Left kidney (tissue), 8 donors: ENCODE data around the gene IQGAP2. TPM values are rescaled to one million over a fixed set of nuclear protein-coding genes. Genes with fewer than 3 reads are reported as not detected.
"Not testable (repeated sequence)": the region's sequence is repeated elsewhere in the genome, so short reads cannot be mapped to it uniquely, and the experiment has no call there.

ENCODE experiments used
- DNase-seq: peaks from one replicate; pipeline ENCODE4 v3.0.0-alpha.2; 2013
- long read RNA-seq, 8 donors: transcript quantifications; one replicate each; lab custom pipeline, GENCODE V29; 2026
- polyA plus RNA-seq: library from polyadenylated mRNA; unstranded; fragments of 120-200 nt; gene quantifications from one replicate; pipeline ENCODE4 v1.2.1, GENCODE V29; 2013; ENCODE audit not compliant: insufficient read length

IQGAP2 gene, protein sequence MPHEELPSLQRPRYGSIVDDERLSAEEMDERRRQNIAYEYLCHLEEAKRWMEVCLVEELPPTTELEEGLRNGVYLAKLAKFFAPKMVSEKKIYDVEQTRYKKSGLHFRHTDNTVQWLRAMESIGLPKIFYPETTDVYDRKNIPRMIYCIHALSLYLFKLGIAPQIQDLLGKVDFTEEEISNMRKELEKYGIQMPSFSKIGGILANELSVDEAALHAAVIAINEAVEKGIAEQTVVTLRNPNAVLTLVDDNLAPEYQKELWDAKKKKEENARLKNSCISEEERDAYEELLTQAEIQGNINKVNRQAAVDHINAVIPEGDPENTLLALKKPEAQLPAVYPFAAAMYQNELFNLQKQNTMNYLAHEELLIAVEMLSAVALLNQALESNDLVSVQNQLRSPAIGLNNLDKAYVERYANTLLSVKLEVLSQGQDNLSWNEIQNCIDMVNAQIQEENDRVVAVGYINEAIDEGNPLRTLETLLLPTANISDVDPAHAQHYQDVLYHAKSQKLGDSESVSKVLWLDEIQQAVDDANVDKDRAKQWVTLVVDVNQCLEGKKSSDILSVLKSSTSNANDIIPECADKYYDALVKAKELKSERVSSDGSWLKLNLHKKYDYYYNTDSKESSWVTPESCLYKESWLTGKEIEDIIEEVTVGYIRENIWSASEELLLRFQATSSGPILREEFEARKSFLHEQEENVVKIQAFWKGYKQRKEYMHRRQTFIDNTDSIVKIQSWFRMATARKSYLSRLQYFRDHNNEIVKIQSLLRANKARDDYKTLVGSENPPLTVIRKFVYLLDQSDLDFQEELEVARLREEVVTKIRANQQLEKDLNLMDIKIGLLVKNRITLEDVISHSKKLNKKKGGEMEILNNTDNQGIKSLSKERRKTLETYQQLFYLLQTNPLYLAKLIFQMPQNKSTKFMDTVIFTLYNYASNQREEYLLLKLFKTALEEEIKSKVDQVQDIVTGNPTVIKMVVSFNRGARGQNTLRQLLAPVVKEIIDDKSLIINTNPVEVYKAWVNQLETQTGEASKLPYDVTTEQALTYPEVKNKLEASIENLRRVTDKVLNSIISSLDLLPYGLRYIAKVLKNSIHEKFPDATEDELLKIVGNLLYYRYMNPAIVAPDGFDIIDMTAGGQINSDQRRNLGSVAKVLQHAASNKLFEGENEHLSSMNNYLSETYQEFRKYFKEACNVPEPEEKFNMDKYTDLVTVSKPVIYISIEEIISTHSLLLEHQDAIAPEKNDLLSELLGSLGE (N-terminal part only)
- polyA plus RNA-seq: 77.6 TPM
- long read RNA-seq, donor 1, full-length matches to known transcripts: 1 of 16 reads
- long read RNA-seq, donor 1, partial matches to known transcripts: 15 of 16 reads
- long read RNA-seq, donor 1, other reads (novel, unspliced or antisense): 0 of 16 reads
- long read RNA-seq, donor 2, full-length matches to known transcripts: 1 of 8 reads
- long read RNA-seq, donor 2, partial matches to known transcripts: 7 of 8 reads
- long read RNA-seq, donor 2, other reads (novel, unspliced or antisense): 0 of 8 reads
- long read RNA-seq, donor 3, full-length matches to known transcripts: 1 of 24 reads
- long read RNA-seq, donor 3, partial matches to known transcripts: 23 of 24 reads
- long read RNA-seq, donor 3, other reads (novel, unspliced or antisense): 0 of 24 reads
- long read RNA-seq, donor 4: 0 reads
- long read RNA-seq, donor 5, full-length matches to known transcripts: 2 of 40 reads
- long read RNA-seq, donor 5, partial matches to known transcripts: 38 of 40 reads
- long read RNA-seq, donor 5, other reads (novel, unspliced or antisense): 0 of 40 reads
- long read RNA-seq, donor 6, partial matches to known transcripts: 18 of 19 reads
- long read RNA-seq, donor 6, other reads (novel, unspliced or antisense): 0 of 19 reads
- long read RNA-seq, donor 7, partial matches to known transcripts: 12 of 12 reads
- long read RNA-seq, donor 7, other reads (novel, unspliced or antisense): 0 of 12 reads
- long read RNA-seq, donor 8: 0 reads

DNA sequence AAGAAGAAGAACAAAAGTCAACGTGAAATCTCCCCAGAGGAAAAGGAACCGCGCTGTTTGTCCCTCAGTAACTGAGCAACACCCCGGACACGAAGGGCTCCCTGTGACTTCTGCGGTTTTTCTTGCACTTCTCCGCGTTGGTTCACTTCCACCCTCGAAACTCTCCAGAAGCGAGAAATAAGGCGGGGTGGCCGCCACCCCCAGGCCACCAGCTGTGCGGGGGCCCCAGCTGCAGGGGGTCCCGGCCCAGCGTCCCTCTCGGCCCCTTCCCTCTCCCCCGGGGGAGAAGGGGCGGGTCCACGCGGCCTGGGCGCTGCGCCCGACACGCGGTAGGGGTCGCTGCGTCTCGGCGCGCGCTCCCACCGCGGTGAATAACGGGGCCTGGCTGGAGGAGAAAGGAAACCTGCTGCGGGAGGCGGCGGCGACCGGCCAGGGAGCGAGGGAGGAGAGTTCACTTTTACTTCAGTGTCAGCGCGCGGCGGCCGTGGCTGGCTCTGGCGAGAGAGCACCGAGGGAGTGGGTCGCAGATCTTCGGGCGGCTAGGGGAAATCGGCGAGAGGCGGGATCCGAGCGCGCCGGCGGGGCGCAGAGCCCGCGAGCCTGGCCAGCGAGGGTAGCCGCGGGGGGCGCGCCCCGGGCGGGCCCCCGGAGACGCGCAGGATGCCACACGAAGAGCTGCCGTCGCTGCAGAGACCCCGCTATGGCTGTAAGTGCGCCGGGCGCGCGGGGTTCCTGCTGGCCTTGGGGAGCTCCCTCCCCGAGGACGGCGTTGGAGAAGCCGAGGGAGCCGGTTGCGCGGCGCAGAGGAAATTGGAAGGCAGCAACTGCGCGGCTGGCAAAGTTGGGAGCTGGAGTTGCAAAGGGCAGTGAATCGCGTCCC is at the start of gene IQGAP2:
IQGAP2 (plus strand) TSS at position 400 of the 880 bp plus-strand sequence; CDS start at position 661, 261 bp downstream.
- peak; percentile 80 for DNase-seq

DNA sequence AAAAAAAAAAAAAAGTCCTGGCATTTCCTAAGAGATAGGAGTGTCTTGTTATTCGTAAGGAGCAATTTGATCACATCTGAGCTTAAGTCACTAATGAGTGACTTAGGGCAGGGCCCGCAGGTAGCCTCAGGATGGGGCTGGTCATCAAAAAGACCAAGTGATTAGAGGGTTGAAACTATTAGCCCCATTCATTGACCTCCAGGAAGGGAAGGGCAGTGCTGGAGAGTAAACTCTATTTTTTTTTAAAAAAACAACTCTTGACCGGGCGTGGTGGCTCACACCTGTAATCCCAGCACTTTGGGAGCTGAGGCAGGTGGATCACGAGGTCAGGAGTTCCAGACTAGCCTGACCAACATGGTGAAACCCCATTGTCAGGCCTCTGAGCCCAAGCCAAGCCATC is 46.2 kb upstream of the IQGAP2 start:
- DNase-seq: no peak

DNA sequence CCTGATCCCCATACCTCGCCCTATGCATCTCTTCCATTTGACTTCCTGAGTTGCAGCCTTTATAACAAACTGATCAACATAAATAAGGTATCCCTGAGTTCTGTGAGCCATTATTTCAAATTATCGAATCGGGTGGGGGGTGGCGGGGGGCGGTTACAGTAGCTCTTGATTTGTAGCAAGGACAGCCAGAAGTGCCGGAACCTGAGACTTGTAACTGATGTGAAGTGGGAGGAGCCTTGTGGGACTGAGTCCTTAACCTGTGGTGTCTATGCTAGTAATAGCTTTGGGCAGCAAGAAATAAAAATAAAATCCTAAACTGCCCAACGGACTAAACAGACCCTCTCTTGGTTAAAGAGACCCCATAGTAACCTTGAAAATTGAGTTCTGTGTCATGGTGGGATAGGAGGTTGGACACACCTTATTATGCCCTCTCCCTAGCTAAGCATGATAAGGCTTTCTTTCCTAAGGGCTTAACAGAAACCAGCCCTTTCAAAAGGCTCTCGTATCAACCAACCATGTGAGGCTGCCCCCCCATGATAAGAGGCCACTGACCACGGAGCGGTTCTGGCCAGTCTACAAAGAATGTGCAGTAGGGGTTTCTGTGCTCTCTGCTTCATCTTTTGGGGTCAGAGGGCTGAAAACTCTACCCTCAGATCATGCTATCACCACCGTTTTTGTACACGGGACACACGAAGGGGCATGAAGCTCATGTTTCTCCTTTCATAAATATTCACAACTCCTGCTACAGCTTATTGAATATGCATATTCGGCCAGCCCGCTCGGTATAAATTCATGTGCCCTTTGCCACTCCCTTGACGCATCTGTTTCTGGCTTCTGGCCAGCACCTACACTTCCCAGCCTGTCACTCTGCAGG is 39.5 kb upstream of the IQGAP2 start:
- DNase-seq: no peak

DNA sequence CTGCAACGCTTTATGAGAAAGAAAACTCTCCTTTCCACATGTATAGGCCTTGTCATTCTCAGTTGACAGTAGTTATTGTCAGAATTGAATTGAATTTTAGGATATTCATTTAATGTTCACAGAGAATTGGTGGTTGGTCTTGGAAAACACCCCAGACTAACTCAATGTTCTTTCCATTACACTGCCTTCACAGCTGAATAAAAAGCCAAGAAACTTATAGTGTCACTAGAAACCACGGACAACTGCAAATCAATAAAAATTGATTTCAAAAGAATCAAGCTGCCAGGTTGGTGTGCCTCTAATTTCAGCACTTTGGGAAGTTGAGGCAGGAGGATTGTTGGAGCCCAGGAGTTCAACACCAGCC is 38.9 kb upstream of the IQGAP2 start:
- no peak for DNase-seq

DNA sequence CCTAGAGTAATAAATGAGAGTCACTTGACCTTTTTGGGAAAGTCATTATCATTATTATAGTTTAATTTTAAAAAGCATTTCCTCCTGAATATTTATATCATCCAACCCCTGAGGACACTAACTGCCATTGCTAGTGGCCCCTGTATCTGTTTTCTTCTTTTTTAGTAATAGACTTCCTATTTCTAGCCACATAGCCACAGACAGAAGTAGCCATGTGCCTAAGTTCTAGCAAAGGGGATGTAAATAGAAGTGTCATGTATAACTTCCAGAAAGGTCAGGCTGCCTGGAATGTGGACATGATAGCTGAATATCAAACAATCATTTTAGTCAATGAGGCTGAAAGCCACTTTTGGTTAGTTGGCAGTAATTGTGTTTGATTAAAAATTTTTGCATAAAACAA is 37.5 kb upstream of the IQGAP2 start:
- no peak for DNase-seq

DNA sequence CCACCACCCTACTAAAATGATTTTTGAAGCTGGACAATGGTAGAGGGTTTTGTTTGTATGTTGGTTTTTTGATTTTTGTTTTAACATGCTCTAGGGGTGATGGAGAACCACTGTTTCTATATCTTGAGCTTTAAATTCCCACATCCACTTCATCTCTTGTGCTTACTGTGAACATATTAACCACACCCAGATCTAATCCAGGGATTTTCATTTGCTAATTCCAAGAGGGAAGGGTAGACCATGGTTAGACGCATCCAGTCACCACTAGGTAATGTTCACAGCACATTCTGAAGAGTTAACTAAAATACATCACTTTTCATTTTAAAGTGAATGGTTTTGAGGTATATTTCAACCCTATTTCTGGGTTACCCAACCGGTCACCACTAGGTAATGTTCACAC is 36.5 kb upstream of the IQGAP2 start:
- DNase-seq: no peak

DNA sequence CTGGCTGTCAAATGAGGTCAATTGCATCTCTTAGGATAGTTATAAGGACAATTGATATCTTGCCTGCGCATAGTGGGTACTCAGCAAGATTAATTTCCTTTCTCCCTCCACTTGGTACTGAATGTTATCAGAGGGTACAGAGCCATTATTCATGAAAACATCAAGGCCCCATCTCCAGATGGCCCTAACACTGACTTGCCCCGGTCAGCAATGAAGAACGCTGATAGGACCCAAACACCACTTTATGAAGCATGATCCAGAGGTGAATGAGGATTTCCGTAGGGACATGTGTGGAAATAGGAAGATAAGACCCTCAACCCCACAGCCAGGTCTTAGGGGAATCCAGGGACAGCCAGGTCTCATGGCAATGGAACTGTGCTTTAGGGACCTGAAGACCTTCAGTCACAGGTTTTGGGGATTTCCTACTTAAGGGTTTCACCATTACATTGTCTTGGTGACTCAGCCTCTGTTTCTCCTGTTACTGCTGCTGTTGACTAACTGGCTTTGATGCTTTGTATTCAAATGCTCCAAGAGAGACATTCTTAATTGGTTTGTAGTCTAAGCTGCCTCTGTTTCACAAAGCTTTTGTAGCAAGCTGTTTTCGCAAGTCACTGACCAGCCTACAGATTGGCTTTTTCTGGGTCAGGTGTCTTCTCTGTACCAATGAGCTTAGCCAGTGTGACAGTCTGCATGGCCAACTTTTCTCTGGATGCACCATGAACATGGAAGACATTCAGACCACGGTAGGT is 35.3 kb upstream of the IQGAP2 start:
- DNase-seq: no peak

DNA sequence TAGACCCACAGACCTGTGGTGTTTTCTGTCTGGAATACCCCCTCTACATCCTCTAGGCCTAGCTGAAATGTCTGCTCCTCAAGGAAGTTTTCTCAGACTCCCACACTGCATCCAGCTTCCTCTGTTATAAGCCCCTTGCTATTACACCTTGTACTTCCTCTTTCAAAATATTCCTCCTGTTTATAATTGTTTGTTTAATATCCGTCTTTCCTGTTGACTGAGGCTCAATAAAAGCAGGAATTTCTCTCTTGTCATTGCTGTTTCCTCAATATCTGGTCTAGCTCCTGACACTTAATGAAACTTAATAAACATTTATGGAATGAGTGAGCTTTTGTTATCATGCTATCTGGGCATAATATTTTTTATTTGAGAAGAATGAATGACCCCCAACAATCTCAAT is 34.1 kb upstream of the IQGAP2 start:
- DNase-seq: no peak

DNA sequence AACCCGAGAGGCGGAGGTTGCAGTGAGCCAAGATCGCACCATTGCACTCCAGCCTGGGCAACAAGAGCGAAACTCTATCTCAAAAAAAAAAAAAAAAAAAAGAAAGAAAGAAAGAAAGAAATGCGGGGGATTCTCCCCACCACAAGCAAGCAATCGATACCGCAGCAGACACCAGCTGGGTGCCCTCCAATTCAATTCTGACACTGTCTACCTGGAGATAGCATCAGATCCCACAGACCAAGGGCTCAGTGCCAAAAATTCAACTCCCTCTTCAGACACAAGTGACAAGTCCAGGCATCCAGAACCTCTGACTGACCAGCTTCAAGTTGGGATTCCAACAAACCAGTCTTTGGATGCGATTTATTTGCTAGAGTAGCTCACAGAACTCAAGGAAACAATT is 33.4 kb upstream of the IQGAP2 start:
- DNase-seq: not testable (repeated sequence)

DNA sequence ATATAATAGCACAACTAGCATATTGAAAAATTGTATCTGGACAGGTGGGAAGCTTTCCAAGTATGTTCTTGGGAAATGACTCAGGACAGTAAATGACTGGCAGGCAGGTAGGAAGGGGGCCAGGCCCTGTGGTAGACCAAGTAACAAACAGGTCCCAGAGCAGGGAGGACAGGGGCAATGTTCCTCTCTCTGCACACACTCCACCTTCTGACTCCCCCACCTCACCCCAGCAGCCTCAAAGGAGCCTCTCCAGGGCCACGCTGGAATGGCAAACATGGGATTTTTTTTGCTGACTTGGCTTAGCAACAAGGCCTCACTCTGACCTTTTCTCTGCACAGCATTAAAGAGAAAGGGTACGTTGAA is 31.1 kb upstream of the IQGAP2 start:
- no peak for DNase-seq

DNA sequence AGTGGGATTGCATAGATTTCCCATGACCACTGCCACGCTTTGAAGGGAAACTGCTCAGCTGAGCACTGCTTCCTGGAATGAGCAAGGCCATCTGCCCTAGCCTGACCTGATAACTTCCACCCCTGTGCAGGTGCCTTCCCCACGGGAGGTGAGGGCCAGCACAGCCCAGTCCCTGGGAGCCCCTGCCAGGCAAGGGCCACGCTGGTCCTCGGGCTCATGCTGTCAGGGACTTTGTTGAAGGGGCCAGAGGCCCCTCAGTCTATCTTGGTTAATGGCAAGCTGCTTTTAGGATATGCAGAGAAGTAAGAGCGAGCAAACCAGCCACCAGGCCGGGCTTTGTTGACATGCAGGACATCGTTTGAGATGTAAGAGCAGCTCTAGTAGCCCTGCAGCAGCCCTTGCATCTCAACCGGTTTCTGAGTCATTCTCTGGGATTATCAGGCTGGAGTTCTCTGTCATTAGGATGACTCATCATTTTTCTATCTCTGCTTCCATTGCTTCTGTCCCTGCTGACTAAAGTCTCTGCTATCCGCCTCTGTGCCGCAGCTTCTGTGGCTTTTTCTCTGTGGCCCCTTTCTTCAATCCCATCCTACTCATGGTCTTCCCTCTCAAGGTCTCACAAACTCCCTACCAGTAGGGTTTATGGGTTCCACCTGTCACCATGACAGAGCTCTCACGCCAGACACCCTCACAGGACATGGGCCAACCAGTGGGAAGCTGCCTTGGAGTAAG is 30.6 kb upstream of the IQGAP2 start:
- no peak for DNase-seq

DNA sequence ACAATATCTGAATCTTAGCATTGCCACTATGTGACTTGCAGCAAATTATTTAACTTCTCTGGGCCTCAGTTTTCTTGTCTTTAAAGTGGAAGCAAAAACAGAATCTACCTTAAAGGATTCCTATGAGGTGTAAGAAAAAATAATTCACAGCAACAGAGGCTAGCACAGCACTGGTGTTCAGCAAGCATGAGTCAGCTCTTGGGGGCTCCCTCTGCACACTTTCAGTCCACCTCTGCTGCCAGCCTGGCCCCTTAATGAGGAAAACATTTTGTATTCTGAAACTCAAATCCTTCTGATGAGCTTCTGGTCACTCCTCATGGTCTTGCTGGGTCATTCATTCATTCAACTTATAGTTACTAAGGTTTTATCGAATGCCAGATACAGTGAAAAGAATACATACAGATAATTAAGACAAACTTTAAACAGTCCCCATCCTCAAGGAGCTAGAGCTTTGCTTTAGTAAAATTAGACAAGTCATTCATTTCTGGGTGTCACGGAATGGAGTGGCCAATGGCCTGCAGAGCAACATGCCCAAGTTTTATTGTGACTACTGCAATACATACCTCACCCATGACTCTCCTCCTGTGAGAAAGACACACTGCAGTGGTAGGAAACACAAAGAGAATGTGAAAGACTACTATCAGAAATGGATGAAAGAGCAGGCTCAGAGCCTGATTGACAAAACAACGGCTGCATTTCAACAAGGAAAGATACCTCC is 26.8 kb upstream of the IQGAP2 start:
- DNase-seq: no peak

DNA sequence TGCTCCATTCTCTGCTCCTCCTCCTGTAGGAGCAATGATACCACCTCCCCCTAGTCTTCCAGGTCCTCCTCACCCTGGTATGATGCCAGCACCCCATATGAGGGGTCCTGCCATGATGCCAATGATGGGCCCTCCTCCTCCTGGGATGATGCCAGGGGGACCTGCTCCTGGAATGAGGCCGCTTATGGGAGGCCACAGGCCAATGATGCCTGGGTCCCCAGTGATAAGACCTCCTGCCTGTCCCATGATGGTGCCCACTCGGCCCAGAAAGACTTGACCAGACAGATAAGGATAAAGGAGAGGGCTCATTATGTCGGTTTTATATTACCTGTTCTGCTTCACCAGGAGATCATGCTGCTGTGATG is 26.2 kb upstream of the IQGAP2 start:
- DNase-seq: no peak

DNA sequence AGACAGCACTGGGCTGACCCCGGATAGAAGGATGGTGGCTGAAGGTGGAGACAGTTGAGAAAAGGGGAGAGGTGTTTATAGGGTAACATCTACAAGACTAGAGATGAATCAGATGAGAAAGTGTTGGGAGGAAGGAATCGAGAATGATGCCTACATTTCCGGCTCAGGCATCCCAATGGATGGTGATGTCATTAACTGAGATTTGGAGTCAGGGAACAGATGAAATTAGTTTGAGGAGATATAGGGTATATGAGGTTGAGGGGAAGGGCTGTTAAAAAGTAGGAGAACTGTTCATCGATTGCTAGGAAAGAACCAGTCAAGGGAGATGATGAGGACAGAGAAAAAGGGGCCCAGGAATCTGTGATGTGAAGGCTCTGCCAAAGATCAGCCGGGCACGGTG is 24.7 kb upstream of the IQGAP2 start:
- no peak for DNase-seq

DNA sequence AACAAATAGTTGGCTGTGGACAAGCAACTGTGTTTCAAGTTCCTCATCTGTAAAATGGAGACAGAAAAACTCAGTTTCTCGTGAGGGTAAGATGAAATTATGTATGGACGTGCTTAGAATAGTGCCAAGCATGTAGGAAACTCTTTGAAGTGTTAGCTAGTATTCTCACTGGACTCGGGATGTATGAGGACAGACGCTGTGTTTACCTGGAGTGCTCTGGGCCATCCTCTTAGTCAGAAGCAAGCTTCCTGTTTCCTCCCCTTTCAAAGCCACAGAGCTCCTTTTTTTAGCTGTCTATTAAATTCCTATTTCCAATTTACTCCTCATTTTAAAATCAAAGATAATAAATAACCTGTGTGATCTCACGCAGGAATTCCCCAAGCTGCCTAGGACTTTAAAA is 23.8 kb upstream of the IQGAP2 start:
- no peak for DNase-seq

DNA sequence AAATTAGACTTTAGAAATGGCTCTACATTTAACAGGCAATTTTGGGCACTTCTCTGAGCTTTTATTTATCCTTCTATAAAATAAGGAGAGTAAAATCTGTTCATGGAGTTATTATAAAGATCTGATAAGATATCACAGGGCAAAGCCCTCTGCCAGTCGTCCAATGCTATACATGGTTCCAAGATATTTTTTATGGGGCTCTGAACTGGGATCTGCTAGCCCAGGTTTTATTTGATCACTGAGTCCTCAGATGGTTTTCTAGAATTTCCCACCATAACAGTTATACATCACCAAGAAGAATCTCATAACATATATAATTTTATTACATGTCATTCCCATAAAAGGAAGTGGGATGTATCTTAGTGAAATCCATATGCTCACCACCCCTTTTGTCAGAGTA is 23.2 kb upstream of the IQGAP2 start:
- no peak for DNase-seq
